Esophagus squamous epithelium (tissue), 5 donors: Measurements from ENCODE around the gene SERPINC1. TPM values are rescaled to one million over a fixed set of nuclear protein-coding genes. Genes with fewer than 3 reads are reported as not detected.

Source experiments
- DNase-seq: peaks from one replicate; lab custom pipeline; 2025; lab: John Stamatoyannopoulos, UW
- H3K27ac ChIP-seq, 4 donors: fragments of 200-600 bp; sonication (generic); one replicate each; pipeline ENCODE4 v1.5.1; 2016 to 2019; ENCODE audit warnings: mild to moderate bottlenecking in 1 of 4
- H3K27me3 ChIP-seq, 4 donors: fragments of 200-600 bp; sonication (generic); 1 replicate in 3 of 4; 2 replicates in 1 of 4; pipeline versions ENCODE4 v1.5.1 to v1.6.0; 2017 to 2021; ENCODE audit warnings: antibody characterized with exemption in 1 of 4
- H3K36me3 ChIP-seq, 3 donors: fragments of 200-600 bp; sonication (generic); one replicate each; pipeline ENCODE4 v1.5.1; 2016 to 2019
- H3K4me1 ChIP-seq, 3 donors: fragments of 200-600 bp; sonication (generic); one replicate each; pipeline ENCODE4 v1.5.1; 2017 to 2019
- H3K4me3 ChIP-seq, 4 donors: fragments of 200-600 bp; sonication (generic); 1 replicate in 3 of 4; 2 replicates in 1 of 4; pipeline ENCODE4 v1.5.1; 2016 to 2019; ENCODE audit warnings: mild to moderate bottlenecking in 2 of 4, moderate library complexity in 1 of 4
- H3K9me3 ChIP-seq, 3 donors: fragments of 200-600 bp; sonication (generic); one replicate each; pipeline ENCODE4 v1.5.1; 2016 to 2019
- POLR2A ChIP-seq, 4 donors: fragments of 450-650 bp; IDR thresholded peaks; one replicate each; pipeline ENCODE4 v1.6.1; 2017; ENCODE audit warnings: antibody characterized with exemption in 4 of 4, mild to moderate bottlenecking in 4 of 4, moderate library complexity in 3 of 4
- WGBS, 2 donors: methylation state at CpG; one replicate each; pipeline ENCODE4 v1.1.5; 2018; 5-methylcytosine and 5-hydroxymethylcytosine counted together
- intact Hi-C: fragments of 100-400 bp; cut with DNase I; formaldehyde crosslinking; loops from one replicate; pipeline ENCODE4 v1.15.0; 2022
- small RNA-seq, 4 donors: library from RNA; depleted of rRNA; stranded (forward); fragments of <200 nt; gene quantifications; one replicate each; pipeline ENCODE3, GENCODE V24; 2016
- total RNA-seq, 4 donors: library from RNA; depleted of rRNA; stranded (reverse); fragments of >200 nt; gene quantifications; one replicate each; pipeline ENCODE4 v1.1.0, GENCODE V29; 2016
- TF ChIP-seq, protein P1 (sequence below), 6 experiments: fragments of 450-650 bp in 4 of 6; fragments of 200-600 bp in 2 of 6; sonication (generic) in 2 of 6; IDR thresholded peaks; one replicate each; pipeline ENCODE4 v1.5.1; 2016 to 2019; ENCODE audit warnings: antibody characterized with exemption in 6 of 6, mild to moderate bottlenecking in 4 of 6, moderate library complexity in 4 of 6
- donor health status: DM: yes; HTN: yes; CAD: no.

Gene SERPINC1
- total RNA-seq, 4 donors from 2014 or later, result not detected

DNA sequence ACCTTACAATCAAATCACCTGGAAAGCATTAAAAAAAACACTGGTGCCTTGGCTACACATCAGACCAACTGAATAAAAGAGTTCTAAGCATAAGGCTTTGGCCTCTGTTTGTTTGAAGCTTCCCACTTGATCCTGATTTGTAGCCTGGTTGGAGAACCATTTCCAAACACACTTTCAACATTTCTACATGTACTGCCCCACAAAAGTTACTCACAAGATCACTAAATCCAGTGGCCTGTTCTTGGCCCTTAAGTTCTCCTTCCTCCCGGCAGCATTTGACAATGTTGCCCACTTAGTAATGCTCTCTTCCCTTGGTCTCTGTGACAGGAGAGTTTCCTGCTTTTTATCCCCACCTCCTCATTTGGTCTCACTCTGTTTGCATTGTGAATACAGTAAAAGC lies 61.1 kb downstream of the SERPINC1 start:
- no peak for DNase-seq
- Histone ChIP-seq H3K27ac (no peak overlapping the region), H3K4me1 (peaks cover 0 to 18% (median 0%) of the 10 kb centered on the region in 3 donors), H3K36me3 (peaks cover 0 to 92% (median 5%) of the 10 kb centered on the region in 3 donors), H3K9me3 (no peaks in the 10 kb centered on the region), H3K4me3 (no peak overlapping the region), H3K27me3 (no peaks in the 10 kb centered on the region)
- 74 to 83% methylated on average over 1 of the region's 1 CpG for WGBS, 2 donors
- TF ChIP-seq, protein P1, sequence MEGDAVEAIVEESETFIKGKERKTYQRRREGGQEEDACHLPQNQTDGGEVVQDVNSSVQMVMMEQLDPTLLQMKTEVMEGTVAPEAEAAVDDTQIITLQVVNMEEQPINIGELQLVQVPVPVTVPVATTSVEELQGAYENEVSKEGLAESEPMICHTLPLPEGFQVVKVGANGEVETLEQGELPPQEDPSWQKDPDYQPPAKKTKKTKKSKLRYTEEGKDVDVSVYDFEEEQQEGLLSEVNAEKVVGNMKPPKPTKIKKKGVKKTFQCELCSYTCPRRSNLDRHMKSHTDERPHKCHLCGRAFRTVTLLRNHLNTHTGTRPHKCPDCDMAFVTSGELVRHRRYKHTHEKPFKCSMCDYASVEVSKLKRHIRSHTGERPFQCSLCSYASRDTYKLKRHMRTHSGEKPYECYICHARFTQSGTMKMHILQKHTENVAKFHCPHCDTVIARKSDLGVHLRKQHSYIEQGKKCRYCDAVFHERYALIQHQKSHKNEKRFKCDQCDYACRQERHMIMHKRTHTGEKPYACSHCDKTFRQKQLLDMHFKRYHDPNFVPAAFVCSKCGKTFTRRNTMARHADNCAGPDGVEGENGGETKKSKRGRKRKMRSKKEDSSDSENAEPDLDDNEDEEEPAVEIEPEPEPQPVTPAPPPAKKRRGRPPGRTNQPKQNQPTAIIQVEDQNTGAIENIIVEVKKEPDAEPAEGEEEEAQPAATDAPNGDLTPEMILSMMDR (IDR thresholded peaks at IDR 0.05), result no peak
- TF ChIP-seq POLR2A (IDR thresholded peaks at IDR 0.05), result no peak
- intact Hi-C loops, result no loop called here

Small RNAs within 50 kb of the gene (small RNA-seq; reads per million reads assigned to genes)
- gene RNA5SP67, result 0 to 0.60 (median 0.13) reads per million in 4 donors

Other genes starting within 250 kb of the SERPINC1 start
- gene ANKRD45, start 247.5 kb downstream of the SERPINC1 start, total RNA-seq, result not detected
- 10 to 100 TPM; 11.8 to 33.0 (median 24.0) TPM for gene KLHL20, start 202.3 kb downstream of the SERPINC1 start, total RNA-seq
- 10 to 100 TPM in 2 of 4 donors, 1 to 10 TPM in 2; 6.6 to 14.7 (median 9.9) TPM for gene DARS2, start 92.7 kb downstream of the SERPINC1 start, total RNA-seq
- gene CENPL, start 92.4 kb downstream of the SERPINC1 start, total RNA-seq, result 10 to 100 TPM in 1 of 4 donors, 1 to 10 TPM in 3; 3.6 to 18.2 (median 7.5) TPM
- gene GAS5, start 49.3 kb downstream of the SERPINC1 start, total RNA-seq, result 100 to 1,000 TPM; 202 to 715 (median 315) TPM
- 1 to 10 TPM; 1.6 to 6.3 (median 3.3) TPM for gene ZBTB37, start 48.9 kb downstream of the SERPINC1 start, total RNA-seq
- gene RC3H1, start 105.0 kb upstream of the SERPINC1 start, total RNA-seq, result 10 to 100 TPM; 19.6 to 31.9 (median 28.0) TPM
- 10 to 100 TPM; 35.7 to 45.6 (median 41.0) TPM for gene RABGAP1L, start 242.2 kb upstream of the SERPINC1 start, total RNA-seq